Neural crest cell (in vitro differentiated cells): Measurements from ENCODE around the gene LRCH1. TPM values are rescaled to one million over a fixed set of nuclear protein-coding genes. Genes with fewer than 3 reads are reported as not detected.

Experiments used
- DNase-seq: peaks from one replicate; pipeline ENCODE4 v3.0.0; 2021; ENCODE audit warnings: low read depth, mixed read lengths, low spot score
- H3K27ac Mint-ChIP-seq: one replicate; pipeline ENCODE4 v1.8.0; 2021; ENCODE audit warnings: mild to moderate bottlenecking, mixed read lengths; ENCODE audit not compliant: unreplicated experiment
- H3K27me3 Mint-ChIP-seq: 2 replicates; pipeline ENCODE4 v1.8.0; 2021; ENCODE audit warnings: low read depth, mild to moderate bottlenecking, mixed read lengths
- H3K36me3 Mint-ChIP-seq: 2 replicates; pipeline ENCODE4 v1.8.0; 2021; ENCODE audit warnings: low read depth, mild to moderate bottlenecking, mixed read lengths
- H3K4me1 Mint-ChIP-seq: 2 replicates; pipeline ENCODE4 v1.8.0; 2021; ENCODE audit warnings: mixed read lengths
- H3K4me3 Mint-ChIP-seq: one replicate; pipeline ENCODE4 v1.8.0; 2021; ENCODE audit warnings: mild to moderate bottlenecking, mixed read lengths
- H3K9me3 Mint-ChIP-seq: 2 replicates; pipeline ENCODE4 v1.8.0; 2021; ENCODE audit warnings: mixed read lengths
- CTCF ChIP-seq: fragments of 200-600 bp; sonication (generic); conservative IDR thresholded peaks from 2 replicates; pipeline ENCODE4 v1.5.0; 2021; ENCODE audit warnings: antibody characterized with exemption, mild to moderate bottlenecking
- total RNA-seq: library from RNA; stranded (reverse); gene quantifications from 2 replicates; pipeline ENCODE4 v1.2.1, GENCODE V29; 2021

The LRCH1 gene
- total RNA-seq, 1 donor from 2014 or later: 15.8 TPM

GRCh38 chr13:46565808-46566750 lies 13.1 kb downstream of the LRCH1 start:
- no peak for DNase-seq
- Mint-ChIP-seq H3K4me1 (peaks cover 23% of the 10 kb centered on the region), H3K27me3 (no peaks in the 10 kb centered on the region), H3K36me3 (no peaks in the 10 kb centered on the region), H3K9me3 (no peaks in the 10 kb centered on the region), H3K4me3 (no peak overlapping the region), H3K27ac (no peak overlapping the region)
- TF ChIP-seq CTCF: no peak

DNA sequence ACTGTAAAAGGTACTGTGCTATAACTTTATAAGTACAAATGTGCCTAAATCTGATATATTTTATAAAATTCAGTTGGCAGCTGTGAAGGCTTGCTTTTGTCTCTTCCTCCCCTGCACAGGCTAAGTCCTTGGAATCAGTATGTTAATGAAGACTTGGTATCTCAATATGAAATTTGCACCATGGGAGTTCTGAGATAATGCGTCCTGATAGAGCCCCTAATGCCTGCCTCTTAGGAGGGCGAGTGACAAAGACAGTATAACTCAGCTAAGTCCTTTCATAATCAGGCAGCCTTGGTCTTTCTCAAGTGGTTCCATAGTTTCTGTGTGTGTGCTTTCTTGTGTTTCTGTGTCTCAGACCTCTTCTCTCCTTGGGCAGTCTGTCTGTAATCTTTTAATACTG lies 14.7 kb downstream of the LRCH1 start:
- no peaks in the 10 kb centered on the region for H3K27me3 Mint-ChIP-seq
- DNase-seq: no peak
- H3K9me3 Mint-ChIP-seq: no peaks in the 10 kb centered on the region
- H3K36me3 Mint-ChIP-seq: no peaks in the 10 kb centered on the region
- TF ChIP-seq CTCF: no peak
- H3K4me3 Mint-ChIP-seq: no peak overlapping the region
- H3K4me1 Mint-ChIP-seq: peaks cover 28% of the 10 kb centered on the region
- H3K27ac Mint-ChIP-seq: no peak overlapping the region

- H3K9me3 Mint-ChIP-seq: peaks cover 4% of the 10 kb centered on the region
- TF ChIP-seq CTCF: no peak
- H3K4me1 Mint-ChIP-seq: peaks cover 35% of the 10 kb centered on the region
- no peak for DNase-seq
- no peak overlapping the region for H3K27ac Mint-ChIP-seq
- H3K36me3 Mint-ChIP-seq: peaks cover 6% of the 10 kb centered on the region
- no peaks in the 10 kb centered on the region for H3K27me3 Mint-ChIP-seq
- no peak overlapping the region for H3K4me3 Mint-ChIP-seq
Observed at GRCh38 chr13:46569456-46569855, 16.5 kb downstream of the LRCH1 start.

GRCh38 chr13:46570273-46570672 lies 17.3 kb downstream of the LRCH1 start:
- peaks cover 4% of the 10 kb centered on the region for H3K9me3 Mint-ChIP-seq
- H3K4me3 Mint-ChIP-seq: no peak overlapping the region
- H3K4me1 Mint-ChIP-seq: peaks cover 34% of the 10 kb centered on the region
- no peak for DNase-seq
- TF ChIP-seq CTCF: no peak
- no peaks in the 10 kb centered on the region for H3K27me3 Mint-ChIP-seq
- no peak overlapping the region for H3K27ac Mint-ChIP-seq
- peaks cover 6% of the 10 kb centered on the region for H3K36me3 Mint-ChIP-seq

DNA sequence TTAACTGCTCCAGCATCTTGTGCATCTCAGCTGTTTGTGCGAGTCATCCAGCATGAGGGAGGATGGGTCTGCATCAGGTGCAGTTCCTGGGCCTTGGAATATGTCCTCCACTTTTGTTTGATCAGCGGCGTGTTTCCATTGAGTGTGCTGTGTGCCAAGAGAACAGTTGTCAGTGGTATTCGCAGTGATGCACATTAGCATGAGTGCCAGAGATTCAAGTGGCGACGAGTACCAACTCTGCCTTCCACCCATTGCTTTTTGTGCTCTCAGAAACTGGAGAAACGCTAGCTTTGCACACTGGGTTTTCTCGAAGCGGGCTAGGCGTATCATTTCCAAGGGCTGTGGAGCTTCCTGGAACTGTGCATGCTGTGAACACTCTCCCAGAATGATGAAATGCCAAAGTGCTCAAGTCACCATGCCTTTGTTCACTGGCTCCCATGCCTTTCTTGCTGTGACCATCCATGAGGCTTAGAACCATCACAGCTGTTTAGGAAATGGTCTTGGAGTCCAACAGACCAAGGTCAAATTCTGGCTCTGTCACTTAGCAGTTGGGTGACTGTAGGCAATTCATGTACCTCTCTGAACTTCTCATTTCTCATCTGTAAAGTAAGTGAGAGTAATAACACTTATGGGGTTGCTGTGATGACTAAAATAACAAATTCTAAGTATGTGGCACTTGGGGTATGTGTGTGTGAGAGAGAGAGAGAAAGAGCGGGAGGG lies 18.4 kb downstream of the LRCH1 start:
- DNase-seq: no peak
- H3K4me1 Mint-ChIP-seq: peaks cover 39% of the 10 kb centered on the region
- H3K27me3 Mint-ChIP-seq: no peaks in the 10 kb centered on the region
- no peak overlapping the region for H3K4me3 Mint-ChIP-seq
- peaks cover 6% of the 10 kb centered on the region for H3K36me3 Mint-ChIP-seq
- TF ChIP-seq CTCF: no peak
- H3K27ac Mint-ChIP-seq: no peak overlapping the region
- H3K9me3 Mint-ChIP-seq: peaks cover 4% of the 10 kb centered on the region
